MCF 10A (cell line): ENCODE data around the gene RNF2. TPM values are rescaled to one million over a fixed set of nuclear protein-coding genes. Genes with fewer than 3 reads are reported as not detected.

Source experiments
- BruUV-seq: library from RNA; stranded (reverse); fragments of 400-500 nt; replicated peaks from 2 replicates; lab custom pipeline; 2021; lab: Mats Ljungman, UMichigan
- CTCF ChIA-PET: fragments of 300-600 bp; sonication (Branson Sonifier 250); formaldehyde crosslinking; extraction: SDS; loops from one replicate; lab custom pipeline; 2021; ENCODE audit warnings: antibody characterized with exemption, inconsistent platforms; lab: Yijun Ruan, JAX
- POLR2A ChIA-PET: fragments of 300-600, 350-650 bp; sonication (Branson Sonifier 250); formaldehyde crosslinking; extraction: SDS; loops from one replicate; lab custom pipeline; 2020; ENCODE audit warnings: antibody characterized with exemption, inconsistent platforms; lab: Yijun Ruan, JAX
- DNase-seq: peaks from one replicate; pipeline ENCODE4 v3.0.0-alpha.2; 2018; ENCODE audit not compliant: unreplicated experiment
- H3K27ac Mint-ChIP-seq: one replicate; pipeline ENCODE4 v1.8.0; 2022; ENCODE audit warnings: mild to moderate bottlenecking, low read depth, mixed read lengths; ENCODE audit not compliant: unreplicated experiment
- H3K27me3 Mint-ChIP-seq: one replicate; pipeline ENCODE4 v1.8.0; 2022; ENCODE audit warnings: mixed read lengths; ENCODE audit not compliant: insufficient read depth, unreplicated experiment
- H3K36me3 Mint-ChIP-seq: one replicate; pipeline ENCODE4 v1.8.0; 2022; ENCODE audit warnings: mild to moderate bottlenecking, moderate library complexity, mixed read lengths; ENCODE audit not compliant: insufficient read depth, unreplicated experiment
- H3K4me1 Mint-ChIP-seq: one replicate; pipeline ENCODE4 v1.8.0; 2022; ENCODE audit warnings: mixed read lengths; ENCODE audit not compliant: insufficient read depth, unreplicated experiment
- H3K4me3 Mint-ChIP-seq: one replicate; pipeline ENCODE4 v1.8.0; 2022; ENCODE audit warnings: mild to moderate bottlenecking, moderate library complexity, mixed read lengths; ENCODE audit not compliant: unreplicated experiment
- H3K9me3 Mint-ChIP-seq: one replicate; pipeline ENCODE4 v1.8.0; 2022; ENCODE audit warnings: mixed read lengths; ENCODE audit not compliant: unreplicated experiment
- CTCF ChIP-seq: fragments of 200-600 bp; IDR thresholded peaks from one replicate; pipeline ENCODE4 v1.8.0; 2022; ENCODE audit warnings: antibody characterized with exemption, mild to moderate bottlenecking; ENCODE audit not compliant: unreplicated experiment
- intact Hi-C: fragments of 100-400 bp; cut with micrococcal nuclease; formaldehyde crosslinking; loops from 2 replicates; pipeline ENCODE4 v1.14.1; 2022
- total RNA-seq: library from RNA; stranded (reverse); gene quantifications from 2 replicates; pipeline ENCODE4 v1.2.3, GENCODE V29; 2022

The RNF2 gene
- total RNA-seq, 1 experiment from 2014 or later: 18.6 TPM

- no peaks in the 10 kb centered on the region for H3K36me3 Mint-ChIP-seq
- no peaks in the 10 kb centered on the region for H3K27me3 Mint-ChIP-seq
- POLR2A ChIA-PET: interaction anchor here (1.2 kb wide), 1 partner anchor 116 kb away, joined by 3 read pairs; no protein-coding TSS in a partner anchor
- H3K9me3 Mint-ChIP-seq: no peaks in the 10 kb centered on the region
- intact Hi-C loops: loop anchor here (10.0 kb wide), 1 partner anchor 393 kb away; no protein-coding TSS in a partner anchor
- BruUV-seq: no TSS peak
- DNase-seq: no peak
- H3K4me1 Mint-ChIP-seq: no peaks in the 10 kb centered on the region
- CTCF ChIA-PET: interaction anchor here (0.6 to 1.2 kb wide), 2 partner anchors 19 to 964 kb away, joined by 3 to 4 read pairs; no protein-coding TSS in a partner anchor
- TF ChIP-seq CTCF: no peak
- H3K27ac Mint-ChIP-seq: no peak overlapping the region
- H3K4me3 Mint-ChIP-seq: no peak overlapping the region
Observed at GRCh38 chr1:185041742-185042141, 3.6 kb upstream of the RNF2 start.

DNA sequence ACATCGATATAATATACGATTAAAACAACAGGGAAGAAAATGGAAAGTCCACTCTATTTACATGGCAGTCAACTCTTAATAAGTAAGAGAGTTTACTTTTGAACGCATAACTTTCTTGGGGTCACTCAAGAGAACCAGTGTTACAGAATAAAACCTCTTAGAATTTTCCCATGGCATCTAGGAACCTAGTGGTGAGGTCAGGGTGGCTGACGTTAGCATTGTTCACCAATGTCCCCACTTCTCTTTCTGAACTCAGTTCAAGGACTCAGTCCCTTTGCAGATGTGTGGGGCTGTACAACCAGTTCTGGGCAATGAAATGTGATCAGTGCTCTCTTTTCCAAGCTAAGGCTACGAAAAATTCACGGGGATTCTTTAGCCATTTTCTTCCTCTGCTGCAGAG is 2.6 kb upstream of the RNF2 start:
- intact Hi-C loops: loop anchor here (10.0 kb wide), 1 partner anchor 392 kb away; no protein-coding TSS in a partner anchor
- DNase-seq: no peak

DNA sequence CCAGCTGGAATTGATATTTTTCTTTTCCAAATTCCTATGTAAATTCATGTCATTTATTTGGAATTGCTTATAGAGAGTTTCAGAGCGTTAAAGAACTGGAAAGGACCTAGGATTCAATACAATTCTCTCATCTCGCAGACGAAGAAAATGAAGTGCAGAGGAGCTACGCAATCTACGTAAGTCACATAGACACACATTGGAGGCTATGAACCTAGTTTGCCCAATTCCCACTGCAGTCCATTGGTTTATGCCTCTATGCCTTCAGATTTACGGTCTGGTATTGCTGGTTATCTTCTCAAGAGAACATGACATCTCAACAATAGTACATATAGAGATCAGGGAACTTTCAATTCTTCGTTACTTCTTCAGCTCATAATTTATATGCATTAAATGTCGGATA is 971 bp upstream of the RNF2 start:
- BruUV-seq: no TSS peak
- H3K4me1 Mint-ChIP-seq: peaks cover 5% of the 10 kb centered on the region
- H3K27me3 Mint-ChIP-seq: no peaks in the 10 kb centered on the region
- ChIA-PET POLR2A (interaction anchor here (0.7 to 5.3 kb wide), 9 partner anchors 10 to 1334 kb away, joined by 3 to 40 read pairs (median 4); partner anchors contain the start of genes SWT1 and TRMT1L), CTCF (interaction anchor here (0.8 to 1.5 kb wide), 7 partner anchors 9 to 637 kb away, joined by 3 to 6 read pairs (median 4); no protein-coding TSS in a partner anchor)
- no peak for DNase-seq
- peak overlapping the region; percentile 74 for H3K27ac Mint-ChIP-seq
- peak overlapping the region; percentile 91 for H3K4me3 Mint-ChIP-seq
- no peak for TF ChIP-seq CTCF
- intact Hi-C loops: loop anchor here (10.0 kb wide), 1 partner anchor 390 kb away; no protein-coding TSS in a partner anchor
- no peaks in the 10 kb centered on the region for H3K9me3 Mint-ChIP-seq
- H3K36me3 Mint-ChIP-seq: no peaks in the 10 kb centered on the region

More for the DNA sequence above, 2.6 kb upstream of the RNF2 start:
- H3K27me3 Mint-ChIP-seq: no peaks in the 10 kb centered on the region
- no TSS peak for BruUV-seq
- H3K36me3 Mint-ChIP-seq: no peaks in the 10 kb centered on the region
- no peak overlapping the region for H3K4me3 Mint-ChIP-seq
- no peak overlapping the region for H3K27ac Mint-ChIP-seq
- ChIA-PET POLR2A (no interaction called here), CTCF (interaction anchor here (1.2 kb wide), 1 partner anchor 11 kb away, joined by 6 read pairs; no protein-coding TSS in a partner anchor)
- H3K4me1 Mint-ChIP-seq: peaks cover under 1% of the 10 kb centered on the region
- H3K9me3 Mint-ChIP-seq: no peaks in the 10 kb centered on the region
- no peak for TF ChIP-seq CTCF

DNA sequence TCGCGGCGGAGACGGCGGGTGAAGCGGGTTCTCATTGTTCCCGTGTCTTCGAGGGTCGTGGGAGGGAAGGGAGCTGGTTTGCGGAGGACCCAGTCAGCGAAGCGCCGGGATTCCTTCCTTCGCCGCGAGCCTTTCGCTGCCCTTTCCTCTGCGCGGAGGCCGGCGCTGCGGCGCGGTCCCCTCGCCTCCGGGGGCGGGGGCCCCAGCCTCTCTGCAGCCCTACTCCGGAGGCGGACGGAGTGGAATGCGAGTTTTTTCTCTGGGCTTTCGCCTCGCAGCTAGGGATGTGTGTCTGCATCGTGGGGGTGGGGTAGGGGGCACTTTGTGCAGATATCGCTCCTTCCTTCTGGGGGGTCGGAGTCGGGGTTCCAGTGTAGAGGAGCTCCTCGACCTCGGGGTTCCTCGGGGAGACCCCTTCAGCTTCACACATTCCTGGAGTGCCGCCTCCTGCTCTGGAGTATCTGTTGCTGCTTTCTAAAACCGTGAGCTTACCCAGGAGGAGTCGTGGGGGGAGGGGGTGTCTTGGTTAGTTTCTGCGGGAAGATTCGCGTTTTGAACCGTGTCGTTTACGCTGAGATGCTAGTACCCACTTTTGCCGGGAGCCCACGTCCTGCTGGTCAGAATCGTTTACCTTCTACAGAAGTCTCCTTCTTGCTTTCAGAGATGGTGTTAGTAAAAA is 595 bp downstream of the RNF2 start:
- peak; percentile 47 for DNase-seq
- peak overlapping the region; percentile 74 for H3K27ac Mint-ChIP-seq
- CTCF ChIA-PET: interaction anchor here (0.6 to 2.0 kb wide), 11 partner anchors 10 to 589 kb away, joined by 3 to 6 read pairs (median 3); no protein-coding TSS in a partner anchor
- H3K4me1 Mint-ChIP-seq: peaks cover 7% of the 10 kb centered on the region
- no peak for TF ChIP-seq CTCF
- no TSS peak for BruUV-seq
- H3K36me3 Mint-ChIP-seq: no peaks in the 10 kb centered on the region
- no peaks in the 10 kb centered on the region for H3K27me3 Mint-ChIP-seq
- POLR2A ChIA-PET: interaction anchor here (0.5 to 5.3 kb wide), 16 partner anchors 9 to 1868 kb away, joined by 3 to 40 read pairs (median 4); partner anchors contain the start of genes EDEM3, SWT1 and TRMT1L
- H3K4me3 Mint-ChIP-seq: peak overlapping the region; percentile 91
- H3K9me3 Mint-ChIP-seq: no peaks in the 10 kb centered on the region
- intact Hi-C loops: loop anchor here (1.0 to 10.0 kb wide), 4 partner anchors 110 to 389 kb away; partner anchors contain the start of gene TRMT1L
